CD14-positive monocyte (primary cell): ENCODE results near the gene NFE2L3. TPM values are rescaled to one million over a fixed set of nuclear protein-coding genes. Genes with fewer than 3 reads are reported as not detected.
"Not testable (repeated sequence)": the region's sequence is repeated elsewhere in the genome, so short reads cannot be mapped to it uniquely, and the experiment has no call there.

Experiments used
- DNase-seq, 3 donors: peaks; one replicate each; pipeline ENCODE4 v3.0.0-alpha.2; 2011 to 2022
- H2AFZ ChIP-seq: 2 replicates; pipeline ENCODE4 v1.6.0; 2012; ENCODE audit warnings: mild to moderate bottlenecking, low read depth, low read length, inconsistent platforms; ENCODE audit not compliant: insufficient read depth, poor library complexity, severe bottlenecking
- H3K27ac ChIP-seq, 2 donors: 1 replicate in 1 of 2; 2 replicates in 1 of 2; pipeline ENCODE4 v1.5.1; 2012 to 2013; ENCODE audit warnings: low read length in 2 of 2, control low read depth in 1 of 2, inconsistent platforms in 1 of 2, low read depth in 1 of 2, mild to moderate bottlenecking in 1 of 2
- H3K27me3 ChIP-seq, 2 donors: one replicate each; pipeline versions ENCODE4 v1.6.0 to v1.6.1; 2011 to 2013; ENCODE audit warnings: low read length in 2 of 2; ENCODE audit not compliant: control insufficient read depth in 2 of 2, insufficient read depth in 2 of 2
- H3K36me3 ChIP-seq, 2 donors: replicated peaks in 1 of 2; 1 replicate in 1 of 2; 2 replicates in 1 of 2; pipeline versions ENCODE4 v1.5.1 to v1.6.1; 2012 to 2013; ENCODE audit warnings: low read length in 2 of 2, control low read depth in 1 of 2, inconsistent platforms in 1 of 2, mild to moderate bottlenecking in 1 of 2; ENCODE audit not compliant: insufficient read depth in 2 of 2, control insufficient read depth in 1 of 2
- H3K4me1 ChIP-seq, 2 donors: 1 replicate in 1 of 2; 2 replicates in 1 of 2; pipeline versions ENCODE4 v1.5.1 to v1.6.1; 2012 to 2013; ENCODE audit warnings: low read length in 2 of 2, control low read depth in 1 of 2, inconsistent platforms in 1 of 2, mild to moderate bottlenecking in 1 of 2, moderate library complexity in 1 of 2; ENCODE audit not compliant: insufficient read depth in 2 of 2, control insufficient read depth in 1 of 2
- H3K4me2 ChIP-seq: replicated peaks from 2 replicates; pipeline ENCODE3; 2012; ENCODE audit warnings: low read length, moderate library complexity, mild to moderate bottlenecking; ENCODE audit not compliant: poor library complexity, severe bottlenecking; ENCODE audit errors: extremely low read depth
- H3K4me3 ChIP-seq, 3 experiments: fragments of 200-600 bp in 1 of 3; sonication (generic) in 1 of 3; replicated peaks in 1 of 3; 1 replicate in 2 of 3; 2 replicates in 1 of 3; pipeline ENCODE4 v1.5.1; 2011 to 2013; ENCODE audit warnings: low read length in 3 of 3, mild to moderate bottlenecking in 3 of 3, control low read depth in 2 of 3, low read depth in 2 of 3, inconsistent platforms in 1 of 3, moderate library complexity in 1 of 3
- H3K79me2 ChIP-seq: 2 replicates; pipeline ENCODE4 v1.6.0; 2012; ENCODE audit warnings: mild to moderate bottlenecking, control low read depth, inconsistent platforms, low read length, moderate library complexity; ENCODE audit not compliant: insufficient read depth
- H3K9ac ChIP-seq: 2 replicates; pipeline ENCODE4 v1.6.0; 2017; ENCODE audit warnings: low read length, mild to moderate bottlenecking; ENCODE audit not compliant: insufficient read depth, poor library complexity, severe bottlenecking
- H3K9me3 ChIP-seq, 2 donors: replicated peaks in 1 of 2; 1 replicate in 1 of 2; 2 replicates in 1 of 2; pipeline versions ENCODE4 v1.5.1 to v1.6.1; 2012 to 2013; ENCODE audit warnings: low read length in 2 of 2, control low read depth in 1 of 2; ENCODE audit not compliant: control insufficient read depth in 1 of 2, insufficient read depth in 1 of 2
- H4K20me1 ChIP-seq: 2 replicates; pipeline ENCODE4 v1.6.0; 2012; ENCODE audit warnings: mild to moderate bottlenecking, low read length, control low read depth, moderate library complexity; ENCODE audit not compliant: insufficient read depth
- H3K27ac Mint-ChIP-seq, 7 donors: one replicate each; pipeline ENCODE4 v1.8.0; 2020; ENCODE audit warnings: mild to moderate bottlenecking in 7 of 7, mixed read lengths in 7 of 7, moderate library complexity in 6 of 7, inconsistent platforms in 2 of 7
- H3K27me3 Mint-ChIP-seq, 3 donors: one replicate each; pipeline ENCODE4 v1.8.0; 2021 to 2022; ENCODE audit warnings: low read depth in 3 of 3, mild to moderate bottlenecking in 3 of 3, mixed read lengths in 3 of 3, moderate library complexity in 3 of 3, inconsistent platforms in 1 of 3
- H3K36me3 Mint-ChIP-seq, 2 donors: one replicate each; pipeline ENCODE4 v1.8.0; 2020; ENCODE audit warnings: mixed read lengths in 2 of 2, inconsistent platforms in 1 of 2, mild to moderate bottlenecking in 1 of 2
- H3K4me1 Mint-ChIP-seq: one replicate; pipeline ENCODE4 v1.8.0; 2020; ENCODE audit warnings: mild to moderate bottlenecking, mixed read lengths
- H3K4me3 Mint-ChIP-seq, 2 donors: one replicate each; pipeline ENCODE4 v1.8.0; 2020; ENCODE audit warnings: mild to moderate bottlenecking in 2 of 2, mixed read lengths in 2 of 2, moderate library complexity in 1 of 2
- H3K9me3 Mint-ChIP-seq, 7 donors: one replicate each; pipeline ENCODE4 v1.8.0; 2020 to 2022; ENCODE audit warnings: mixed read lengths in 7 of 7, mild to moderate bottlenecking in 6 of 7, moderate library complexity in 6 of 7, inconsistent platforms in 2 of 7
- WGBS: methylation state at CpG from one replicate; pipeline ENCODE4 v1.1.5; 2013; ENCODE audit warnings: missing lambda C conversion rate; ENCODE audit not compliant: insufficient coverage; 5-methylcytosine and 5-hydroxymethylcytosine counted together
- intact Hi-C, 2 donors: fragments of 100-400 bp; cut with micrococcal nuclease; formaldehyde crosslinking; loops; one replicate each; pipeline versions ENCODE4 v1.15.0 to v1.15.1; 2023
- polyA plus RNA-seq, 3 donors: library from polyadenylated mRNA; depleted of rRNA in 1 of 3; unstranded in 2 of 3; stranded (reverse) in 1 of 3; fragments of 300-500 nt in 2 of 3; fragments of >200 nt in 1 of 3; fragmentation: Illumina TruSeq in 2 of 3; gene quantifications; 1 replicate in 2 of 3; 2 replicates in 1 of 3; pipeline ENCODE4 v1.2.3, GENCODE V29; 2012 to 2021
- TF ChIP-seq, protein P1 (sequence below): fragments of 200-600 bp; IDR thresholded peaks from one replicate; pipeline ENCODE4 v1.8.0; 2022; ENCODE audit warnings: antibody characterized with exemption, mild to moderate bottlenecking

Gene NFE2L3
- polyA plus RNA-seq, 3 donors: 4.4 to 17.2 (median 10.6) TPM

- H3K36me3 ChIP-seq: no peaks in the 10 kb centered on the region
- peaks cover 19 to 22% of the 10 kb centered on the region in 2 donors for H3K4me1 ChIP-seq
- H3K36me3 Mint-ChIP-seq: no peaks in the 10 kb centered on the region
- WGBS: 100% methylated on average over 1 of the region's 1 CpG
- no peak overlapping the region for H3K9ac ChIP-seq
- intact Hi-C loops: no loop called here
- no peak overlapping the region for H3K4me3 ChIP-seq
- peaks cover 5 to 6% (median 6%) of the 10 kb centered on the region in 3 donors for H3K27me3 Mint-ChIP-seq
- no peaks in the 10 kb centered on the region for H3K9me3 ChIP-seq
- TF ChIP-seq, protein P1, sequence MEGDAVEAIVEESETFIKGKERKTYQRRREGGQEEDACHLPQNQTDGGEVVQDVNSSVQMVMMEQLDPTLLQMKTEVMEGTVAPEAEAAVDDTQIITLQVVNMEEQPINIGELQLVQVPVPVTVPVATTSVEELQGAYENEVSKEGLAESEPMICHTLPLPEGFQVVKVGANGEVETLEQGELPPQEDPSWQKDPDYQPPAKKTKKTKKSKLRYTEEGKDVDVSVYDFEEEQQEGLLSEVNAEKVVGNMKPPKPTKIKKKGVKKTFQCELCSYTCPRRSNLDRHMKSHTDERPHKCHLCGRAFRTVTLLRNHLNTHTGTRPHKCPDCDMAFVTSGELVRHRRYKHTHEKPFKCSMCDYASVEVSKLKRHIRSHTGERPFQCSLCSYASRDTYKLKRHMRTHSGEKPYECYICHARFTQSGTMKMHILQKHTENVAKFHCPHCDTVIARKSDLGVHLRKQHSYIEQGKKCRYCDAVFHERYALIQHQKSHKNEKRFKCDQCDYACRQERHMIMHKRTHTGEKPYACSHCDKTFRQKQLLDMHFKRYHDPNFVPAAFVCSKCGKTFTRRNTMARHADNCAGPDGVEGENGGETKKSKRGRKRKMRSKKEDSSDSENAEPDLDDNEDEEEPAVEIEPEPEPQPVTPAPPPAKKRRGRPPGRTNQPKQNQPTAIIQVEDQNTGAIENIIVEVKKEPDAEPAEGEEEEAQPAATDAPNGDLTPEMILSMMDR: no peak
- no peaks in the 10 kb centered on the region for H3K27me3 ChIP-seq
- H3K27ac ChIP-seq: no peak overlapping the region
- no peaks in the 10 kb centered on the region for H3K79me2 ChIP-seq
- H3K4me2 ChIP-seq: no peak overlapping the region
- H3K4me3 Mint-ChIP-seq: no peak overlapping the region
- H3K4me1 Mint-ChIP-seq: peaks cover 26% of the 10 kb centered on the region
- DNase-seq: no peak
- H3K27ac Mint-ChIP-seq: no peak overlapping the region
- no peak overlapping the region for H2AFZ ChIP-seq
- no peaks in the 10 kb centered on the region for H4K20me1 ChIP-seq
- peaks cover 0 to 11% (median 7%) of the 10 kb centered on the region in 7 donors for H3K9me3 Mint-ChIP-seq
Measured at GRCh38 chr7:26147030-26147429, 5.0 kb upstream of the NFE2L3 start.

- H3K4me2 ChIP-seq, H3K9me3 ChIP-seq, H4K20me1 ChIP-seq, H3K9ac ChIP-seq, H3K27me3 Mint-ChIP-seq, H3K4me3 ChIP-seq, H3K27me3 ChIP-seq, H2AFZ ChIP-seq, intact Hi-C loops, H3K36me3 ChIP-seq, H3K36me3 Mint-ChIP-seq, H3K27ac ChIP-seq, DNase-seq, H3K4me3 Mint-ChIP-seq, H3K79me2 ChIP-seq: not testable (repeated sequence)
- 96% methylated on average over 6 of the region's 43 CpGs for WGBS
- peaks cover 24% of the 10 kb centered on the region for H3K4me1 Mint-ChIP-seq
- peak overlapping the region in 1 of 7 donors; percentile 70 for H3K27ac Mint-ChIP-seq
- H3K9me3 Mint-ChIP-seq: peaks cover 0 to 11% (median 7%) of the 10 kb centered on the region in 7 donors
- H3K4me1 ChIP-seq: peaks cover 18 to 28% of the 10 kb centered on the region in 2 donors
Measured at GRCh38 chr7:26147646-26148306, 4.2 kb upstream of the NFE2L3 start.

DNA sequence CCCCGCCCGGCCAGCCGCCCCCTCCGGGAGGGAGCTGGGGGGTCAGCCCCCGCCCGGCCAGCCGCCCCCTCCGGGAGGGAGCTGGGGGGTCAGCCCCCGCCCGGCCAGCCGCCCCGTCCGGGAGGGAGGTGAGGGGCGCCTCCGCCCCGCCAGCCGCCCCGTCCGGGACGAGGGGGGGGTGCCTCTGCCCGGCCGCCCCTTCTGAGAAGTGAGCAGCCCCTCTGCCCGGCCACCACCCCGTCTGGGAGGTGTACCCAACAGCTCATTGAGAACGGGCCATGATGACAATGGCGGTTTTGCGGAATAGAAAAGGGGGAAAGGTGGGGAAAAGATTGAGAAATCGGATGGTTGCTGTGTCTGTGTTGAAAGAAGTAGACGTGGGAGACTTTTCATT is 3.7 kb upstream of the NFE2L3 start:
- H3K4me1 Mint-ChIP-seq: peaks cover 29% of the 10 kb centered on the region
- H3K36me3 Mint-ChIP-seq: not testable (repeated sequence)

More for the DNA sequence above, 3.7 kb upstream of the NFE2L3 start:
- H3K4me3 ChIP-seq, DNase-seq, H3K27ac Mint-ChIP-seq, H3K36me3 ChIP-seq, H3K27me3 ChIP-seq, H3K4me2 ChIP-seq, H3K27me3 Mint-ChIP-seq, H3K4me3 Mint-ChIP-seq, H3K9me3 ChIP-seq, H3K9ac ChIP-seq, intact Hi-C loops, H4K20me1 ChIP-seq, H2AFZ ChIP-seq, H3K27ac ChIP-seq, H3K79me2 ChIP-seq: not testable (repeated sequence)
- 96% methylated on average over 15 of the region's 29 CpGs for WGBS
- H3K4me1 ChIP-seq: peaks cover 23 to 33% of the 10 kb centered on the region in 2 donors
- peaks cover 0 to 13% (median 7%) of the 10 kb centered on the region in 7 donors for H3K9me3 Mint-ChIP-seq
